ENCODE measurements around the gene FAM24A.
A peak's percentile ranks its signal among the peaks of the same experiment; 100 is the strongest.
"Not testable (repeated sequence)": the region's sequence is repeated elsewhere in the genome, so short reads cannot be mapped to it uniquely, and the experiment has no call there.

FAM24A gene, protein sequence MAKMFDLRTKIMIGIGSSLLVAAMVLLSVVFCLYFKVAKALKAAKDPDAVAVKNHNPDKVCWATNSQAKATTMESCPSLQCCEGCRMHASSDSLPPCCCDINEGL

DNA sequence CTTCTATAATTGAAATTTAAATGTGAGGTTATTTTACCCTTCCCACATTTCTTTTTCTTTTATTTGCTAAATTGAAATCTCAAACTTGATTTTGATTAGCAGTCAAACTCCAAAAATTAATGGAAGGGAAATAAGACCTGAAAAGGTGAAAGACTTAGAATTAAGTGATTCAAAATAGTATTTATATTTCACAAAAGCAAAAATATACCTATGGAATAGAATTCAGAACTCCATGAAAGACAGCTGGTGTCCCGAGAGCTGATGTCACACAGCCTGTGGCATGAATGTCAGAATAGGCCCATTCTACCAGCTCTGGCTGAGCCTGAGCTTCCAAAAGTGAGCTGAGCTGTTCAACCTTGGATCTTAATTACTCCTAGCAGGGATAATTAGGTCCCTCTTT lies at the start of gene FAM24A:
TSS of gene FAM24A (plus strand) at position 301 of the 400 bp plus-strand sequence. CDS start 1,025 bp downstream, outside the sequence.
- no peak for DNase-seq

DNA sequence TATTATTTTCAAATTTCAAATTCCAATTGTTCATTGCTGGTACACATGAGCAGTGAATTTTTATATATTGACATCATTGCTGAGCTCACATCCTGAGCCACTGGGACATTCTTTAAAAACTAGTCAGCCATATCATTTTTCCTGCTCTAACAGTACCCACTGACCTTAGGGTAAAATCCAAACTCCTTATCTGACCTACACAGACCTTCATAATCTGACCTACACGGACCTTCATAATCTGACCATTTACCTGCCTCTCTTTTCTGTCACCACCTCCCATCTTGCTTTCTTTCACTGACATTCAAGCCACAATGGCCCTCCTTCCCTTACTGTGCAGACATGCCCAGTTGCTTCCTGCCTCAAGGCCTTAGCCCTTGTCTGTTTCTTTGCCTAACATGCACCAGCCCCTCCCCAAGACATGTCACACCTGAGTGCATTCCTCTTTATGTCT lies 48.7 kb upstream of the FAM24A start:
- no peak for DNase-seq

DNA sequence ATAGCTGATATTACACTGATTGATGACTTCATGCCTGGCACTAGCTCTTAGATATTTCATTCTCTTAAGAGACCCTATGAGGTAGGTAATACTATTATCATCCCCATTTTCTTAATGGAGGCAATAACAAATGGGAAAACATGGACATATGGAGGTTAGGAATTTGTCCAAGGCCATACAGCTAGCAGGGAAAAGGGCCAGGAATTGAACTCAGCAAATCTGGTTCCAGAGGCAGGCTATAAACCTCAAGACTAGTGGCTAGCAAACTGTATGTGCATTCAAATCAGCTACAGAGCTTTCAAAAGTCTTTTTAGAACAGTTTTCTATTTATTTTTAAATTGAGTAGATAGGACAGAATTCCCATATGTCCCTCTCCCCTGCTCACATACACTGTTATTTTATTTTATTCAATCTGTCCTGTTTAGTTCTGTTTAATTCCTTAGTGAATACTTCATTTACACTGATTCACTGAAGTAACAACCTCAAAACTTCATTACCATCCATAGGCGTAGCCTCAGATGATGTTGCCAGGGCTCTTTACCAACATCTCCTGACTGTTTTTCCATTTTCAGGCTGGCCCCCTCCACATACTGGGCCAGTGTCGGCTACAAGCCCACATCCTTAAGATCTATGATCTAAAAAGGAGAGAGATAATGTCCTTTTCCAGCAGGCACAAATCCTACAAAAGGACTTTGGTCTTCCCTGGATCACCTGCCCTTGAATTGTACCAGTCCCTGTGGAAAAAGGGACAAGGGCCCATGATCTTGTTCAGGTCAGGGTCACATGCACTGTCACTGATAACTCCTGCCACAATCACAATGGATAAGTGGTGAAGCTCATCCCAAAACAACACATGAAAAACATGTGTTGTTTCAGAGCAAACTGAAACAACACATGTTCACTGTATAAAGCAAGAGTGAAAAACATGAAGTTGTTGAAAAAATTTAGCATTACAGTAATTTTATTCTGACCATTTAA lies 46.9 kb upstream of the FAM24A start:
- no peak for DNase-seq

DNA sequence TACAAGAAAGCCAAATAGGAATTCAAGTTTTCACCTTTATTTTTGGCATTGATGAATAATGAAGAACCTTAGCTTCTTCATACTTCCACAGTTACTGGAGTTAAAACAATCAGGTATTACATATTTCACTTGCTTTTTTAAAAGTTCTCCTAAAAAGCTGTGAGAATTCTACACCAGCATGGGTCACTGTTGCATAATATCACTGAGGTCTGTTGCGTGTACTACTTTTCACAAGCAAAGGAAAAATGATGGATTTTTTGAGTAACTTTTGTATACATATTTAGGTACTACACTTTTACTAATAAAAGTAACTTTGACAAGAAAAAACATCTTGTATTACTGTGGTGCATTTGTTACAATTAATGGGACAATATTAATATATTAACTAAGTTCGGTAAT lies 46.2 kb upstream of the FAM24A start:
- no peak for DNase-seq

DNA sequence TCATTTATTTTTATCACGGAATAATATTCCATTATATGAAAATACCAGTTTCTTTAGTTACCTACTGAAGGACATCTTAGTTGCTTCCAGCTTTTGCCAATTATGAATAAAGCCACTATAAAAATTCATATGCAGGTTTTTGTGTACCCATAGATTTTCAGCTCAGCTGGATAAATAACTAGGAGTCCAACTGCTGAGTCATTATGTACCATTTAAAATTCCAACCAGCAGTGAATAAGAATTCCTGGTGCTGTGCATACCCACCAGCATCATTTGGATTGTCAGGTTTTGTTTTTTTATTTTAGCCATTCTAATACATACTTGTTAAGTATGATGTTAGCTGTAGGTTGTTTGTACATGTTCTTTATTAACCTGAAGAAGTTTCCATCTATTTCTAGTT lies 45.5 kb upstream of the FAM24A start:
- DNase-seq, result no peak

DNA sequence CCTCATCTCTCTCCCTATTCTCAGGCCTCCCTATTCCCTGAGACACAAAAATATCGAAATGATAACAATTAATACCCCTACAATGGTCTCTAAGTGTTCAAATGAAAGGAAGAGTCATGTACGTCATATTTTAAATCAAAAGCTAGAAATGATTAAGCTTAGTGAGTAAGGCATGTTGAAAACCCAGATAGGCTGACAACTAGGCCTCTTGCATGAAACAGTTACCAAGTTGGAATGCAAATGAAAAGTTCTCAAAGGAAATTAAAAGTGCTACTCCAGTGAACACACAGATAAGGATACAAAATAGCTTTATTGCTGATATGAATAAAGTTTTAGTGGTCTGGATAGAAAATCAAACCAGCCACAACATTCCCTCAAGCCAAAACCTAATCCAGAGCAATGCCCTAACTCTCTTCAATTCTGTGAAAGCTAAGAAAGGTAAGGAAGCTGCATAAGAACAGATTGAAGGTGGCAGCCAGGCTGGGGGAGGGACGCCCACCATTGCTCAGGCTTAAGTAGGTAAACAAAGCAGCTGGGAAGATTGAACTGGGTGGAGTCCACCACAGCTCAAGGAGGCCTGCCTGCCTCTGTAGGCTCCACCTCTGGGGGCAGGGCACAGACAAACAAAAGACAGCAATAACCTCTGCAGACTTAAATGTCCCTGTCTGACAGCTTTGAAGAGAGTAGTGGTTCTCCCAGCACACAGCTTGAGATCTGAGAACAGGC lies 43.5 kb upstream of the FAM24A start:
- DNase-seq, result not testable (repeated sequence)

DNA sequence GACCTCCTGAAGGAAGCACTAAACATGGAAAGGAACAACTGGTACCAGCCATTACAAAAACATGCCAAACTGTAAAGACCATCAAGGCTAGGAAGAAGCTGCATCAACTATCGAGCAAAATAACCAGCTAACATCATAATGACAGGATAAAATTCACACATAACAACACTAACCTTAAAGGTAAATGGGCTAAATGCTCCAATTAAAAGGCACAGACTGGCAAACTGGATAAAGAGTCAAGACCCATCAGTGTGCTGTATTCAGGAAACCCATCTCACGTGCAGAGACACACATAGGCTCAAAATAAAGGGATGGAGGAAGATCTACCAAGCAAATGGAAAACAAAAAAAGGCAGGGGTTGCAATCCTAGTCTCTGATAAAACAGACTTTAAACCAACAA lies 41.6 kb upstream of the FAM24A start:
- DNase-seq, result not testable (repeated sequence)

DNA sequence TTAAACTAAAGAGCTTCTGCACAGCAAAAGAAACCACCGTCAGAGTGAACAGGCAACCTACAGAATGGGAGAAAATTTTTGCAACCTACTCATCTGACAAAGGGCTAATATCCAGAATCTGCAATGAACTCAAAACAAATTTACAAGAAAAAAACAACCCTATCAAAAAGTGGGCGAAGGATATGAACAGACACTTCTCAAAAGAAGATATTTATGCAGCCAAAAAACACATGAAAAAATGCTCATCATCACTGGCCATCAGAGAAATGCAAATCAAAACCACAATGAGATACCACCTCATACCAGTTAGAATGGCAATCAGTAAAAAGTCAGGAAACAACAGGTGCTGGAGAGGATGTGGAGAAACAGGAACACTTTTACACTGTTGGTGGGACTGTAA lies 38.5 kb upstream of the FAM24A start:
- DNase-seq, result not testable (repeated sequence)

DNA sequence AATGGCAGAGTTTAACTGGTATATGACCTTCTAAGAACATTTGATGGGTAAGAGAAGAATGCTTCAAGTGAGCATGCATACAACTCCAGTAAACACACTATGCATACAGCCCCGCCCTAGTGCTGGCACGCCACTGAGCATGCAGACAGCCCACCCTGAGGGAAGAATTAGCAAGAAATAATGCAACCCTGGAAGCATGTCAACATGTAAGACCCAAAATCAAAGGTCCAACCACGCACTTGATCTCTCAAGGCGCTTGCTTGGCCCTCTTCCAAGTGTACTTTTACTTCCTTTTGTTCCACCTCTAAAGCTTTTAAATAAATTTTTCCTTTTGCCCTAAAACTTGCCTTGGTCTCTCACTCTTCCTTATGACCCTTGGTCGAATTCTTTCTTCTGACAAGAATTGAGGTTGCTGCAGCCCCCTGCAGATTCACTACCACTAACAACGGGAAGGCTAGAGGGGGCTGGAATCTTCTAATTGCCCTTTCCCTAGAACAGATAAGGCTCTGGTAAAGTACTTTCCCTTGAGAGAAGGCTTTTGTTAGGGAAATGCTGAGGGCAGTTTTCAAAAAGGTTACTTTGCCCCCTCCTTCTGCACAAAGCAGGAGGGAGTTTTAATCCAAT lies 34.5 kb upstream of the FAM24A start:
- DNase-seq, result no peak

DNA sequence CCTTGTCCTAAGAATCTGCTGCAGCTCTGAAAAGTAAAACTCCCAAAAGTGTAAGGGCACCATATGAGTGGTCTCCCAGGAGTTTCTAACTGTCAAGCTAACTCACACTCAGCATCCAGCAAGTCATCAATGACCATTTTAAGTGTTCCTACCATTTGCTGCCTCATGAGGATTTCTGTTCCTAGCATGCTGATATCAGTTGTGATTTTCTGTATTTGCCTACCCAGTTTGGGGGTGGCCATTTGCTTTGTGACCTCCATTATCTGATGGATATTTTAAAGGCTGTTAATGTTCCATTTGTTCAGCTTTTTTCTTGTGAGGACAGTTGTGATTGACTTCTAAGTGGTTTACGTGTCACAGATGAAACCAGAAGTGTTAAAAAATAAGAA lies 33.9 kb upstream of the FAM24A start:
- DNase-seq, result no peak

DNA sequence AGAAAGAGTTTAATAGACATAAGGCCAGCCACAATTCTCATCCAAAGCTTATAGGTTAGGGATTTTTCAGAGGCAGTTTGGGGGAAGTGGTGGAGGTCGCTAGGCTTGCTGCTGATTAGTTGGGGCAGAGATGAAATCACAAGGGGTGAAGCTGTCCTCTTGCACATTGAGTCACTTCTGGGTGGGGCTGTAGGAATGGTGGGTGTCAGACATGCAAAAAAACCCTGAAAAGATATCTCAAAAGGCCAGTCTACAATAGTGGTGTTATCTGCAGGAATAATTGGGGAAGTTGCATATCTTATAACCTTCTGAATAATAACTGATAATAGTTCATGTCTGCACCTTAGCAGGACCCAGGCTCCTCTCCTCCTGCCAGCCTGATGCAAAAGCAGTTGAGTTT lies 33.1 kb upstream of the FAM24A start:
- DNase-seq, result no peak

DNA sequence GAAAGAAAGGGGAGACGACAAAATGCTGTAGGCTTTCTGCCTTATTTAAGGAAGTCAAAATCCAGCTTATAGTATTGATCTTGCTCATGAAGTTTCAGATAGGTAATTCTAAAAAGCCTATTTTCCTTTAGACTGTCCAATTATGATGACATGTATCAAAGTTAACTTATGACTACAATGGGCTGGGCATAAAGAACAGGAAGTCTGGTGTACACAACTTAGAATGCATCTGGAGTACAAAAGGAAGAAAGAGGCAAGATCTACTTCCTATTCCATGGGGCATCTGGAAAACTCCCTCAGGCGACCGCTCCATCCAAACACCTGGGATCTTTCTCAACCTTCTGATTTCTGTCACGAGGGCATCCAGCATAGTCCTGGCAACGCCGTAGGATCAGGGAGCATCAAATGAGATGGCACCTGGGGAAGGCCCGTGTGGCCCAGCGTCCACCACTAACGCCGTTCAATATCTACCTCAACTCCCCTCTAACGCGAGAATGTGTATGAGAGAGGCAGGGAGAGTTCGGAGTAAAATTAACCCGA lies 31.5 kb upstream of the FAM24A start:
- DNase-seq, result no peak

DNA sequence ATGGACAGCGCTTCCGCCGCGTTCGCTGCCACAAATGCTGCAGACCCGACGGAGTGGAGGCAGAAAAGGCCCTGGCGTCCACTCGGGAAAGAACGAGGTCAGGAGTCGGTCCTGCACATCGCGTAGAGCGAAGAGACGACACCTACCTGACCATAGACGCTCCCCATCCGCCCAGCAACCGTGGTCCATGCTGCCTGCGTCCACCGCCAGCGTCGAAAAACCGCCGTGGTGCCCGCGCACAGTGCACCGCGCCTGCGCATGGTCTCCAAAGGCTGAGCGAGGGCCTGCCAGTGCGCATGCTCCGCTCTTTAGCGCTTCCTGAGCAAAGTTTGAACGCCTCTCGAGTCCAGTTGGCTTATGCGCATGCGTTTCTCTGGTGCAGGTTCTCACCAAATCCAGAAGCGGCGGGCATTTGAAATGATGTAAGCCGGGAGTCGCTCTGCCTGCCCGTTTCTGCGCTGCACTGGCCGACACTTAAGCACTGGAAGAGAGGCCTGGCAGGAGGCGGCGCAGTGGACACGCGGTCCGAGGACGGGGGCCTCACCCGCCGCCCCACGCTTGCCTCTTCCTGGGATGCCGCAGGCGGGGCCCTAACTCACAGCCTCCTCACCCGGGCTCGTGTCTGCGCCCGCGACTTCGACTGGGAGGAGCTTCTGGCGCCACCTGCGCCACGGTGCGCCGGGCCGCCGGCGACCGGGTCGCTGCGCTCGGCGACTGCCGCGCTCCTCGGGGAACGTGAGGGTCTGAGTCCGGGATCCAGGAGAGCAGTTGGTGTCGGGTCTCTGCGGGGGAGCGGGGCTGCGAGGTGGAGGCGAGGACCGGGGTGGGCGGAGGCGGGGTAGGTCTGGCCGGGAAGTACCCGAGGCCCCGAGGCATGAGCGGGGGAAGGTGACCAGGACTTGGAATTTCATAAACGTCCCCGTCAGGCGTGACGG lies 30.8 kb upstream of the FAM24A start, which contains the start of gene FAM24B:
TSS of gene FAM24B (minus strand) at position 243 of the 935 bp plus-strand sequence. CDS start 29,066 bp downstream, outside the sequence.
- peak; percentile 88 for DNase-seq

DNA sequence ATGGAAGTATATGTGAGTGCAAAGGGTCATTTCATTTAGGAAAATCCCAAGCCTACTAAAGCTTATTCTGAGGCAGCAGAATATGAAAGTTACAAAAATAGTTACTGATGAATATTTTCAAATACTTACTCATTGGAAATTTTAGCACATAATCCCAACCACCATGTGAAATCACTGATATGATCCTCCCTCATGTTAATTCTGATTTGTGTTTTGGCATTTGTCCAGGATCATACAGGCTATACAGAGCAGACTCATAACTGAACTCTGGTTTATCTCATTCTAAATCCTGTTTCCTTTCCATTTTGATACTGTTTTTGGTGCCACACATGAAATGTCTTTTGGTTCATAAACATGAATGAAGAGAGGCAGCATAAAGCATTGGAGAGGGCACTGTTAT lies 27.6 kb upstream of the FAM24A start:
- no peak for DNase-seq

DNA sequence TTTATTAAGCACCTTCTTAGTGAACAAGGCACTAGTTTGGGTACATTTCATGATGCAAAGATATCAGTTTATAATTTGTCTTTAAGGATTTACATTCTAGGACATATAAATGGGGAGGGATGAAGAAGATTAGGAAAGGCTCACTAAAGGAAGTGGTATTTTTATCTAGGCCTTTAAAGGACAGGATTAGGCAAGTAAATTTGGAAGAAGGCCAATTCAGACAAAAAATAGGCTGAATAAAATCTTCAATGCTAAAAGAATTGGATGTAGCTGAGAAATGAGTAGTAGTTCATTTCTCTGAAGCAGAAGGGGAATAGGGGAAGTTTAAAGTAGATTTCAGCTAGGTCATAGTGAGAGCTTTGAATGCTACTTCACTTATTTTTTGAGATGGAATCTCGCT lies 26.2 kb upstream of the FAM24A start:
- DNase-seq, result no peak

DNA sequence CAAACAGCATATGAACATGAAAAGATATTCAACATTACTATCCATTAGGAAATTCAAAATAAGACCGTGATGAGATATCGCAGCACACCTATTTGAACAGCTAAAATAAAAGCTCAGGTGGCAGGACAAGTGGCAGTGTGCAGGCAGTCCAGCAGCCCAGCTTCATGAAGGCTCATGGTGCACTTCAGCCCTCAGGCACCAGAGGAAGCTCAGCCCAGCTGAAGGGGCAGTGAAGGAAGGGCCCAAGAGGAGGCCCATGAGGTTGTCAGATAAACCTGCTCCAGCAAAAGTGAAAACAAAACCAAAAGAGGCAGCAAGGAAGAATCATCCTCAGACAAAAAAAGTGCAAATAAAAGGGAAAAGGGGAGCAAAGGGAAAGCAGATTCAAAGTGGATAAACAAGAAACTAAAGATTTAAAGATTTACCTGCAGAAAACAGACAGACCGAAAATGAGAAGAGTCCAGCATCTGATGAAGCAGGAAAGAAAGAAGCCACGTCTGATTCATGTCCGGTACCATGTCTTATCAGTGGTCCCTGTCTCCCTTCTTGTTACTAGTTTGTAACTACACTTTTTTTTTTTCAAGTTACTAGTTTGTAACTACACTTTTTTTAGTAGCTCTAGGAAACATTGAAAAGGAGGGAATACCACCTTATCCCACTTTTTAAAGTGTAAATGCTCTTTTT lies 16.0 kb upstream of the FAM24A start:
- no peak for DNase-seq

DNA sequence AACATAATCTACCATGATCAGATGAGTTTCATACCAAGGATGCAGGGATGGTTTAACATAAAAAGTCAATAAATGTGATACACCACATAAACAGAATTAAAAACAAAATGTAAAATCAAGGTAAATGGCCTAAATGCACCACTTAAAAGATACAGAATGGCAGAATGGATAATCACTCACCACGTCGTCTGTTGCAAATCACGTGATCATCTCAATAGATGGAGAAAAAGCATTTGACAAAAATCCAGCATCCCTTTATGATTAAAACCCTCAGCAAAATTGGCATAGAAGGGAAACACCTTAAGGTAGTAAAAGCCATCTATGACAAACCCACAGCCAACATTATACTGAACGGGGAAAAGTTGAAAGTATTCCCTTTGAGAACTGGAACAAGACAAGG lies 6.5 kb upstream of the FAM24A start:
- DNase-seq, result not testable (repeated sequence)

DNA sequence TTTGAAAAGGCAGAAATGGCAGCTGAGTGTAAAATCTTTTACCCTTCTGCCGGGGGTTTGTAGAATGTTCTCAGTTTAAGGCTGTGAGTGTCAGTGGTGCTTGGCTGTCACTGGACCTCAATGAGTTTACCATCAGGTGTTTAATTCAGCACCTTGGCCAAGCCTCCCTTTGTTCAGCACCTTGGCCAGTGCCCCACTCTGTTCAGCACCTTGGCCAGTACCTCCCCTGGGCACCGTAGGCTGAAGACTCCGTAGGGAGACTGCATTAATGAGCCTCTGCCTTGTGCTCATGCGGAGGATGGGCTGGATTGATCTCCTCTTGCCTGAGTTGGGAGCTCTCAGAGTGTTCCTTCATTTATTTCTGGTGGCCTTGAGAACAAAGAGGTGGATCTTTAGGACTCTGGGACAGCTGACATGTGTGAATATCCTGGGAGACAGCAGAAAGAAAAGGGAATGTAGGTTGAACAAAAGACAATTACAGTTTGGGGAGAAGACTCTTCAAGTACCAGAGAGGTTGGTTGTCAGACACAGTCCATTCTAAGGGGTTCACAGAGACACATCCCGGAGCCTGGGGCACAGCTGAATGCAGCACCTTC lies 1.6 kb downstream of the FAM24A start:
- no peak for DNase-seq

DNA sequence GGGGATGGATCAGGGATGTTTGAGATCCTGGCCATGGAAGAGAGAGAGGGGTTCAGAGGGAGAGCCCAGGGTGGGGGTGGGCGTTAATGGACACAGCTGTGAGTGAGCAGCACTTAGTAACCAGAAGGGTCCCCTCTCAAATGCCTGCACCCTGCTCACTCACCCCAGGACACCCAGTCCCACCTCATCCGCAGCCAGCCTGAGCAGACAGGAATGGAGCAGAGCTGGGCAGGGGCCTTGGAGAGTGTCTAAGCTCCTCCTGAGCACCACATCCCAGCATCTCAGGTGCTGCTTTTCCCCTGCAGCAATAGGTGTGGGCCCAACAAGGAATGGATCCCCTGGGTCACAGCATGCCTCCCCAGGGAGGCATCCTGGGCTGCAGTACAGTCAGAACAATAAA lies 5.3 kb downstream of the FAM24A start:
- DNase-seq, result no peak

DNA sequence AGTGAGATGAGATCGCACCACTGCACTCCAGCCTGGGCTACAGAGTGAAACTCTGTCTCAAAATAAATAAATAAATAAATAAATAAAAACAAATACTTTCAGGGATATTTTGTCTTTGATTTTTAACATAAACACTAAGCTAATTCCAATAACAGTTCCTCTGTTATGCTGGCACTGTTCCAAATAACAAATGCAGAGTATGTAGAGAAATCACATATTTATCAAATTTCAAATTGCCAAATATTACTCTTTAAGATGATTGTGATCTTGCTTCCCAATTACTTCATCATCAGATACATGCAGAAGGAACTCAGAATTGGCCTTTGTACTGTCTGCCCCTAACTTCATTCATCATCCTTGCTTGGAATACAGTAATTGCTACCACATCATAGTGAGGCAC lies 19.7 kb downstream of the FAM24A start:
- no peak for DNase-seq
